IPS-18c (cell line): ENCODE measurements around the gene SLC9A9.

ENCODE experiments used
- H3K4me3 ChIP-seq: 2 replicates; pipeline ENCODE4 v1.7.0; 2013; ENCODE audit warnings: low read depth, mild to moderate bottlenecking, low read length, moderate library complexity; ENCODE audit not compliant: insufficient read depth
- H3K9me3 ChIP-seq: one replicate; pipeline ENCODE4 v1.6.1; 2013; ENCODE audit warnings: mild to moderate bottlenecking, low read length, moderate library complexity; ENCODE audit not compliant: control insufficient read depth, insufficient read depth

Gene SLC9A9

GRCh38 chr3:143503325-143503885 is 344.9 kb downstream of the SLC9A9 start:
- H3K9me3 ChIP-seq = no peaks in the 10 kb centered on the region
- no peak overlapping the region for H3K4me3 ChIP-seq

GRCh38 chr3:143502081-143502480 is 346.2 kb downstream of the SLC9A9 start:
- H3K4me3 ChIP-seq = no peak overlapping the region
- no peaks in the 10 kb centered on the region for H3K9me3 ChIP-seq

- H3K4me3 ChIP-seq = no peak overlapping the region
- H3K9me3 ChIP-seq = no peaks in the 10 kb centered on the region
Observed at GRCh38 chr3:143497382-143497781, 350.9 kb downstream of the SLC9A9 start.

- Histone ChIP-seq H3K4me3 (no peak overlapping the region), H3K9me3 (no peaks in the 10 kb centered on the region)
Observed at GRCh38 chr3:143496191-143496590, 352.1 kb downstream of the SLC9A9 start.

GRCh38 chr3:143495527-143495926 is 352.7 kb downstream of the SLC9A9 start:
- no peak overlapping the region for H3K4me3 ChIP-seq
- no peaks in the 10 kb centered on the region for H3K9me3 ChIP-seq

GRCh38 chr3:143486611-143487010 is 361.7 kb downstream of the SLC9A9 start:
- Histone ChIP-seq H3K9me3 (no peaks in the 10 kb centered on the region), H3K4me3 (no peak overlapping the region)

GRCh38 chr3:143484846-143485512 is 363.3 kb downstream of the SLC9A9 start:
- no peaks in the 10 kb centered on the region for H3K9me3 ChIP-seq
- H3K4me3 ChIP-seq = no peak overlapping the region

- Histone ChIP-seq H3K4me3 (no peak overlapping the region), H3K9me3 (no peaks in the 10 kb centered on the region)
Observed at GRCh38 chr3:143483214-143483613, 365.1 kb downstream of the SLC9A9 start.

GRCh38 chr3:143482106-143483088 is 365.9 kb downstream of the SLC9A9 start:
- no peak overlapping the region for H3K4me3 ChIP-seq
- no peaks in the 10 kb centered on the region for H3K9me3 ChIP-seq

- no peak overlapping the region for H3K4me3 ChIP-seq
- H3K9me3 ChIP-seq = no peaks in the 10 kb centered on the region
Observed at GRCh38 chr3:143480344-143480743, 367.9 kb downstream of the SLC9A9 start.

- no peaks in the 10 kb centered on the region for H3K9me3 ChIP-seq
- no peak overlapping the region for H3K4me3 ChIP-seq
Observed at GRCh38 chr3:143479727-143480126, 368.5 kb downstream of the SLC9A9 start.

GRCh38 chr3:143478115-143478693 is 370.1 kb downstream of the SLC9A9 start:
- no peak overlapping the region for H3K4me3 ChIP-seq
- no peaks in the 10 kb centered on the region for H3K9me3 ChIP-seq

GRCh38 chr3:143476965-143477640 is 371.2 kb downstream of the SLC9A9 start:
- H3K9me3 ChIP-seq = no peaks in the 10 kb centered on the region
- H3K4me3 ChIP-seq = no peak overlapping the region

GRCh38 chr3:143475981-143476380 is 372.3 kb downstream of the SLC9A9 start:
- Histone ChIP-seq H3K9me3 (no peaks in the 10 kb centered on the region), H3K4me3 (no peak overlapping the region)

GRCh38 chr3:143472731-143473523 is 375.3 kb downstream of the SLC9A9 start:
- Histone ChIP-seq H3K4me3 (no peak overlapping the region), H3K9me3 (no peaks in the 10 kb centered on the region)

GRCh38 chr3:143471705-143472104 is 376.6 kb downstream of the SLC9A9 start:
- H3K4me3 ChIP-seq = no peak overlapping the region
- no peaks in the 10 kb centered on the region for H3K9me3 ChIP-seq
